Tibial nerve (tissue), 4 donors: ENCODE data around the gene CGGBP1. TPM values are rescaled to one million over a fixed set of nuclear protein-coding genes. Genes with fewer than 3 reads are reported as not detected.

Experiments used
- DNase-seq, 2 donors: peaks; one replicate each; pipeline ENCODE4 v3.0.0-alpha.2; 2019; ENCODE audit warnings: low spot score in 2 of 2
- H3K27ac ChIP-seq, 4 donors: fragments of 200-600 bp; sonication (generic) in 3 of 4; one replicate each; pipeline ENCODE4 v1.5.1; 2017 to 2019; ENCODE audit warnings: mild to moderate bottlenecking in 1 of 4
- H3K27me3 ChIP-seq, 2 donors: fragments of 200-600 bp; sonication (generic) in 1 of 2; one replicate each; pipeline versions ENCODE4 v1.5.1 to v1.6.0; 2017 to 2019
- H3K36me3 ChIP-seq, 3 donors: fragments of 200-600 bp; sonication (generic); one replicate each; pipeline ENCODE4 v1.5.1; 2018 to 2019
- H3K4me1 ChIP-seq, 4 donors: fragments of 200-600 bp; sonication (generic) in 3 of 4; one replicate each; pipeline ENCODE4 v1.5.1; 2017 to 2019
- H3K4me3 ChIP-seq, 4 donors: fragments of 200-600 bp; sonication (generic) in 3 of 4; one replicate each; pipeline ENCODE4 v1.5.1; 2017 to 2019; ENCODE audit warnings: mild to moderate bottlenecking in 1 of 4, moderate library complexity in 1 of 4
- H3K9me3 ChIP-seq, 4 donors: fragments of 200-600 bp; sonication (generic) in 3 of 4; one replicate each; pipeline ENCODE4 v1.5.1; 2017 to 2019
- EP300 ChIP-seq, 2 donors: sonication (generic); formaldehyde crosslinking; IDR thresholded peaks; one replicate each; pipeline ENCODE4 v1.6.1; 2017; ENCODE audit warnings: antibody characterized with exemption in 2 of 2, mild to moderate bottlenecking in 1 of 2
- POLR2A ChIP-seq, 2 donors: fragments of 450-650 bp; IDR thresholded peaks; one replicate each; pipeline ENCODE4 v1.6.1; 2017; ENCODE audit warnings: antibody characterized with exemption in 2 of 2, mild to moderate bottlenecking in 2 of 2, moderate library complexity in 2 of 2
- WGBS, 2 donors: methylation state at CpG; one replicate each; pipeline ENCODE4 v1.1.5; 2018; 5-methylcytosine and 5-hydroxymethylcytosine counted together
- total RNA-seq, 4 donors: library from RNA; depleted of rRNA; stranded (reverse); fragments of >200 nt; gene quantifications; one replicate each; pipeline ENCODE4 v1.1.0, GENCODE V29; 2016
- TF ChIP-seq, protein P1 (sequence below), 5 experiments: fragments of 200-600 bp in 3 of 5; fragments of 450-650 bp in 2 of 5; sonication (generic) in 3 of 5; IDR thresholded peaks; one replicate each; pipeline ENCODE4 v1.5.1; 2016 to 2019; ENCODE audit warnings: antibody characterized with exemption in 5 of 5, mild to moderate bottlenecking in 3 of 5, moderate library complexity in 2 of 5

CGGBP1 gene
- total RNA-seq, 4 donors from 2014 or later = 57.3 to 70.6 (median 65.0) TPM

DNA sequence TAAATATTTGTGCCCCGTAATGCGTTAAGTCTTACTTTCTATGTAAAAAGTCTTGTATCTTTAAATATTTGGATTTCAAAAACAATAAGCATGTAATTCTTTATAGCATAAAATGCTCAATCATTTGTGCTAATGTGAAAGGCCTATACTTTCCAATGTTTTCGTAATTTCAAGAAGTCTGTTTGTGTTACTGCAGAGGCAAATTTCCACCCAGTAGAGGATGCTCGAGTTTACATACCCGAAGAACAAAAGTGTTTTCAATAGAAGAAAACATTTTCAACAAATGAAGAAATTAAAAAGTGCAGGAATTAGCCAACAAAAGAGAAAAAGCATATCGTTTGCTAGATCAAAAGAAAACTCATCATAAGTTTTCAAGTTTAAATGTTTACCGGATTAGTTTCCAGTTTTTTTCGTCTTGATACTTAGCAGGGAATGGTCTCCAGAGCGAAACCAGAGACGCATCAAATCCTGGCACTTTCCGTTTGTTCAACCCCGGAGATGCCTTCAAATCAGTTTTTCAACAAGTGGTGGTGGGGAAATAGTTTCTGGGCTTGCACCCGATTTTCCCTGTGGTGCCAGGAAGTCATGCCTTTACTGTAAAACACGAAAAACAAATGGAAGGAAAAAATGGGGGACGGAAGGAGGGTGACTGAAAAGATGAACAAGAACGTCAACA, 1.0 kb downstream of the CGGBP1 start:
- peak overlapping the region; percentile 65 to 86 (median 84) for H3K4me3 ChIP-seq
- peak in 1 of 2 donors; percentile 8 for DNase-seq
- TF ChIP-seq EP300 (IDR thresholded peaks at IDR 0.05) (no peak), POLR2A (IDR thresholded peaks at IDR 0.05) (no peak)
- TF ChIP-seq, protein P1, sequence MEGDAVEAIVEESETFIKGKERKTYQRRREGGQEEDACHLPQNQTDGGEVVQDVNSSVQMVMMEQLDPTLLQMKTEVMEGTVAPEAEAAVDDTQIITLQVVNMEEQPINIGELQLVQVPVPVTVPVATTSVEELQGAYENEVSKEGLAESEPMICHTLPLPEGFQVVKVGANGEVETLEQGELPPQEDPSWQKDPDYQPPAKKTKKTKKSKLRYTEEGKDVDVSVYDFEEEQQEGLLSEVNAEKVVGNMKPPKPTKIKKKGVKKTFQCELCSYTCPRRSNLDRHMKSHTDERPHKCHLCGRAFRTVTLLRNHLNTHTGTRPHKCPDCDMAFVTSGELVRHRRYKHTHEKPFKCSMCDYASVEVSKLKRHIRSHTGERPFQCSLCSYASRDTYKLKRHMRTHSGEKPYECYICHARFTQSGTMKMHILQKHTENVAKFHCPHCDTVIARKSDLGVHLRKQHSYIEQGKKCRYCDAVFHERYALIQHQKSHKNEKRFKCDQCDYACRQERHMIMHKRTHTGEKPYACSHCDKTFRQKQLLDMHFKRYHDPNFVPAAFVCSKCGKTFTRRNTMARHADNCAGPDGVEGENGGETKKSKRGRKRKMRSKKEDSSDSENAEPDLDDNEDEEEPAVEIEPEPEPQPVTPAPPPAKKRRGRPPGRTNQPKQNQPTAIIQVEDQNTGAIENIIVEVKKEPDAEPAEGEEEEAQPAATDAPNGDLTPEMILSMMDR (IDR thresholded peaks at IDR 0.05) = no peak
- WGBS, 2 donors = 10% methylated on average over 16 of the region's 16 CpGs
- peaks cover 0 to 44% (median 25%) of the 10 kb centered on the region in 4 donors for H3K4me1 ChIP-seq
- no peaks in the 10 kb centered on the region for H3K9me3 ChIP-seq
- H3K27me3 ChIP-seq = no peaks in the 10 kb centered on the region
- H3K36me3 ChIP-seq = peaks cover 0 to 24% (median 12%) of the 10 kb centered on the region in 3 donors
- peak overlapping the region; percentile 96 to 99 (median 98) for H3K27ac ChIP-seq

- Histone ChIP-seq H3K27me3 (no peaks in the 10 kb centered on the region), H3K4me3 (no peak overlapping the region), H3K4me1 (no peaks in the 10 kb centered on the region), H3K27ac (no peak overlapping the region), H3K9me3 (no peaks in the 10 kb centered on the region), H3K36me3 (no peaks in the 10 kb centered on the region)
- WGBS, 2 donors = 76 to 77% methylated on average over 5 of the region's 5 CpGs
- DNase-seq = no peak
- TF ChIP-seq, protein P1 (IDR thresholded peaks at IDR 0.05) = no peak
- TF ChIP-seq POLR2A (IDR thresholded peaks at IDR 0.05) (no peak), EP300 (IDR thresholded peaks at IDR 0.05) (no peak)
These were observed 12.0 kb downstream of the CGGBP1 start for GRCh38 chr3:88046766-88047165.

DNA sequence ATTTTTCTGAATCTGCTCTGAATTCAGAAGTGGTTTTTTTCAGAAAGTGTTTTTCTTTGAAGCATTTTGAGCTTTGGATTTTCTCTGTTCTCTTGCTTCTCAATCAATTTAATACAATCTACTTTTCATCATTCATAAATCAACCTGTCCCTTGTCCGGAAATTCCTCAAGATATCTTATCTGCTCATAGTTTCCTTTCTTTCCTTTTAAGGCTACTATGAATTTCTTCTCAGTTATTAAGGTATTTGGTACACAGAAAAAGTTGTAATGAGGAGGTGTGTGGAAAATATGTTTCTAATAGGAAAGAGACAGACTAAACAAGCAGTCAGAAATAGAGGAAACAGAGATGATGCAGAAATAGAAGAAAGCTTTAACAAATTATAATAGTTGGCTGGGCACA, 14.4 kb downstream of the CGGBP1 start:
- TF ChIP-seq, protein P1 (IDR thresholded peaks at IDR 0.05) = no peak
- TF ChIP-seq POLR2A (IDR thresholded peaks at IDR 0.05) (no peak), EP300 (IDR thresholded peaks at IDR 0.05) (no peak)
- H3K9me3 ChIP-seq = no peaks in the 10 kb centered on the region
- DNase-seq = no peak
- H3K27me3 ChIP-seq = no peaks in the 10 kb centered on the region
- H3K36me3 ChIP-seq = no peaks in the 10 kb centered on the region
- no peak overlapping the region for H3K4me3 ChIP-seq
- no peak overlapping the region for H3K27ac ChIP-seq
- H3K4me1 ChIP-seq = no peaks in the 10 kb centered on the region
- 76 to 81% methylated on average over 1 of the region's 1 CpG for WGBS, 2 donors

DNA sequence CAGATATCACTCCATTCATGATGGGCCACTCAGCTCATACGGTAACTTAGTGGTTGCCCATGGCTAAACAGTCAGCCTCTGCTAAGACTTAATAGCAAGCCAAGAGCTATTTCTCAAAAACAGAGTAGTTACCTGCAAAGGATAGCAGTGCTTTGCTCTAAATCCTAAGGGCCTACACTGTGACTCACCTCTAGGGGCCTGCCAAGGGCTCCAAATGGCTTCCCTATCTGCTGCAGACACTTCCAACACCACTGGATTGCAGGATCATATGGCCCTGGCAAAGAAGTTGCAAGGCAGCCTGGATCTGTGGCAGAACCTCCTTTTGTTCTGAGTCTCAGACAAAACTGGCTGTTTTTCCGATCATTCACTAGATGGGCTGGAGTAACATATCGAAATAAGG, 17.8 kb downstream of the CGGBP1 start:
- no peak overlapping the region for H3K27ac ChIP-seq
- no peaks in the 10 kb centered on the region for H3K36me3 ChIP-seq
- TF ChIP-seq POLR2A (IDR thresholded peaks at IDR 0.05) (no peak), EP300 (IDR thresholded peaks at IDR 0.05) (no peak)
- TF ChIP-seq, protein P1 (IDR thresholded peaks at IDR 0.05) = no peak
- H3K4me3 ChIP-seq = no peak overlapping the region
- no peak for DNase-seq
- H3K9me3 ChIP-seq = no peaks in the 10 kb centered on the region
- 85 to 98% methylated on average over 3 of the region's 3 CpGs for WGBS, 2 donors
- H3K27me3 ChIP-seq = no peaks in the 10 kb centered on the region
- no peaks in the 10 kb centered on the region for H3K4me1 ChIP-seq

DNA sequence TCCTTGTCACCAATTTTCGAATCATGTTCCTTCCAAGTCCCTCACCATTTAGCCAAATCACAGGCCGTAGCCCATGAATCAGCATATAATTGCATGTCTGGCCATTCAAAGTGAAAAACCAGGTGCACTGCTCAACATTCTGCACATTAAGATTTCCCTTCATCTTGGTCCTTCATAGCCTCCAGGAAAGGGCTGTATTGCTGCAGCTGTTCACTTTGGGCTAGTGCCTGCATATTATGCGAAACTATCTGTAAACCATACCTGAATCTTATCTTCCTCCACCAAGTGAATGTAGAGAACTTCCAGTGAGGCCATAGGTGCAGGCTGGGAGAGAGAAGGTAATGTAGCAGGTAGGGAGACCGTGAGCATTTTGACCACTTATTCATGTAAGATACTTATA, 18.3 kb downstream of the CGGBP1 start:
- no peak overlapping the region for H3K27ac ChIP-seq
- no peaks in the 10 kb centered on the region for H3K27me3 ChIP-seq
- no peak for DNase-seq
- H3K4me3 ChIP-seq = no peak overlapping the region
- WGBS, 2 donors = 91 to 96% methylated on average over 4 of the region's 4 CpGs
- H3K4me1 ChIP-seq = no peaks in the 10 kb centered on the region
- no peaks in the 10 kb centered on the region for H3K36me3 ChIP-seq
- TF ChIP-seq, protein P1 (IDR thresholded peaks at IDR 0.05) = no peak
- no peak for TF ChIP-seq EP300 (IDR thresholded peaks at IDR 0.05)
- TF ChIP-seq POLR2A (IDR thresholded peaks at IDR 0.05) = no peak
- no peaks in the 10 kb centered on the region for H3K9me3 ChIP-seq
